ENCODE measurements around the gene CARD8. TPM values are rescaled to one million over a fixed set of nuclear protein-coding genes. Genes with fewer than 3 reads are reported as not detected.

CARD8 gene
- total RNA-seq, 3 donors from 2014 or later: 22.7 to 41.4 (median 28.8) TPM

- H3K4me1 ChIP-seq (ENCODE audit: low read depth): no peaks in the 10 kb centered on the region
- H3K36me3 ChIP-seq (ENCODE audit: low read depth): no peaks in the 10 kb centered on the region
- ATAC-seq (no peak), DNase-seq (no peak)
- intact Hi-C loops (cut with DNase I, micrococcal nuclease): no loop called here
- no peak overlapping the region for H3K4me3 ChIP-seq
- peaks cover 9% of the 10 kb centered on the region for H3K9me3 ChIP-seq
- TF ChIP-seq CTCF (IDR thresholded peaks at IDR 0.05): no peak
These were observed 73.3 kb downstream of the CARD8 start for GRCh38 chr19:48182434-48182833.

DNA sequence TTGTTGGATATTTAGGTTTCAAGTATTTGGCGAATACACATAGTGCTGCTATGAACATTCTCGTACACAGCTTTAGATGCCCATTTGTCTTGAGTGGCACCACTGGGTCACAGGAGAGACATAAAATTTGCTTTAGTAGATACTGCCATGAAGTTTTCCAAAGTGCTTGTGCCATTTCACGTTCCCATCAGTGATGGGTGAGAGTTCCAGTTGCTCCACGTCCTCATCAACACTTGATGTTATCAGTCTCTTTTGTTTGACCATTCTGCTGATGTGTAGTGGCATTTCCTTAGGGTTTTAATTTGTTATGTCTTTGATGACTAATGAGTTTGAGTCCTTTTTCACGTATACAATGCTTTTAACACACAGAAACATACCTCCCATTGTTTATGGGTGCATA lies 74.2 kb downstream of the CARD8 start:
- ATAC-seq: no peak
- Histone ChIP-seq H3K4me1 (ENCODE audit: low read depth) (no peaks in the 10 kb centered on the region), H3K9me3 (peaks cover 9% of the 10 kb centered on the region), H3K4me3 (no peak overlapping the region), H3K36me3 (ENCODE audit: low read depth) (no peaks in the 10 kb centered on the region)
- no peak for DNase-seq
- no peak for TF ChIP-seq CTCF (IDR thresholded peaks at IDR 0.05)
- intact Hi-C loops (cut with DNase I, micrococcal nuclease): no loop called here

DNA sequence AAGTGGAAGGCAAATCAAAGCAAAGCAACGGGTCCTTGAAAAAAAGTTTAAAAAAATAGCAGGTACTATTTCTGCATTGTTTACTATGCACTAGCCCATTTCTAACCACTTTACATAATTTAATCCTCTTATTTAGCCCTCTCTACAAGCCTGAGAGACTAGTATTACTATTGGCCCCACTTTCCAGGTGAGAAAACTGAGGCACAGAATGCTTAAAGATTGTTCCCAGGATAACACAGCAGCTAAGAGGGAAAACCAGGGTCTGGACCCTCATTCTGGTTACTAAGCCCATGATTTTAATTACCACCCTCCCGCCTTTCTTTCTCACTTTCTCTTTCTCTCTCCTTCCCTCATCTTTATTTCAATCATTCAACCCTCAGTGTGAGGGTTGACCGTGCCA lies 79.5 kb downstream of the CARD8 start:
- H3K4me3 ChIP-seq: no peak overlapping the region
- ATAC-seq (no peak), DNase-seq (no peak)
- no peak for TF ChIP-seq CTCF (IDR thresholded peaks at IDR 0.05)
- intact Hi-C loops (cut with DNase I, micrococcal nuclease): no loop called here
- peaks cover 2% of the 10 kb centered on the region for H3K9me3 ChIP-seq
- peaks cover 5% of the 10 kb centered on the region for H3K4me1 ChIP-seq (ENCODE audit: low read depth)
- no peaks in the 10 kb centered on the region for H3K36me3 ChIP-seq (ENCODE audit: low read depth)

DNA sequence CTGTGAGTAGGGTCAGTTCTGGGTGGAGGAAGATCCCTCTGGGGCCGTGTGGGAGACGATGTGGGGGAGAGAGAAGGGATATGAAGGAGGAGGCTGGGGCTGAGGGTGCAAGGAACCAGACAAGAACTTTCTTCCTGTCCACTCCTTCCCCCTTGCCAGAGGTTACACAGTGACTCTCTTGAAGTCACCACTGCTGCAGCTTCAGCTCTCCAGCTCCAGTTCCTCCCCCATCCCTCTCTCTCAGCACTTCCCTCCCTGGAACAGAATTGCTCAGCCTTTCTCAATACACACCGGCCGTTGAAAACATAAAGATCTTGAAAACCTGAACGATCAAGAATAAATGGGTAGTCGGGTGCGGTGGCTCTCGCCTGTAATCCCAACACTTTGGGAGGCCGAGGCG lies 80.1 kb downstream of the CARD8 start:
- no peak for TF ChIP-seq CTCF (IDR thresholded peaks at IDR 0.05)
- H3K9me3 ChIP-seq: no peaks in the 10 kb centered on the region
- H3K4me1 ChIP-seq (ENCODE audit: low read depth): peaks cover 8% of the 10 kb centered on the region
- no peak for ATAC-seq
- DNase-seq: no peak
- no peak overlapping the region for H3K4me3 ChIP-seq
- intact Hi-C loops (cut with DNase I, micrococcal nuclease): no loop called here
- H3K36me3 ChIP-seq (ENCODE audit: low read depth): no peaks in the 10 kb centered on the region

GRCh38 chr19:48174445-48175030 lies 81.2 kb downstream of the CARD8 start:
- Histone ChIP-seq H3K4me1 (ENCODE audit: low read depth) (peaks cover 8% of the 10 kb centered on the region), H3K4me3 (no peak overlapping the region), H3K9me3 (no peaks in the 10 kb centered on the region), H3K36me3 (ENCODE audit: low read depth) (no peaks in the 10 kb centered on the region)
- intact Hi-C loops (cut with DNase I, micrococcal nuclease): no loop called here
- DNase-seq (no peak), ATAC-seq (no peak)
- no peak for TF ChIP-seq CTCF (IDR thresholded peaks at IDR 0.05)

- TF ChIP-seq CTCF (IDR thresholded peaks at IDR 0.05): no peak
- DNase-seq: peak; percentile 20 to 59 (median 45)
- intact Hi-C loops (cut with DNase I, micrococcal nuclease): no loop called here
- H3K4me3 ChIP-seq: no peak overlapping the region
- H3K9me3 ChIP-seq: no peaks in the 10 kb centered on the region
- ATAC-seq: no peak
- H3K36me3 ChIP-seq (ENCODE audit: low read depth): no peaks in the 10 kb centered on the region
- peaks cover 12% of the 10 kb centered on the region for H3K4me1 ChIP-seq (ENCODE audit: low read depth)
These were observed 84.0 kb downstream of the CARD8 start for GRCh38 chr19:48171710-48172109.

All from mucosa of descending colon (tissue), 3 donors.